Measurements from ENCODE around the gene F12.

DNA sequence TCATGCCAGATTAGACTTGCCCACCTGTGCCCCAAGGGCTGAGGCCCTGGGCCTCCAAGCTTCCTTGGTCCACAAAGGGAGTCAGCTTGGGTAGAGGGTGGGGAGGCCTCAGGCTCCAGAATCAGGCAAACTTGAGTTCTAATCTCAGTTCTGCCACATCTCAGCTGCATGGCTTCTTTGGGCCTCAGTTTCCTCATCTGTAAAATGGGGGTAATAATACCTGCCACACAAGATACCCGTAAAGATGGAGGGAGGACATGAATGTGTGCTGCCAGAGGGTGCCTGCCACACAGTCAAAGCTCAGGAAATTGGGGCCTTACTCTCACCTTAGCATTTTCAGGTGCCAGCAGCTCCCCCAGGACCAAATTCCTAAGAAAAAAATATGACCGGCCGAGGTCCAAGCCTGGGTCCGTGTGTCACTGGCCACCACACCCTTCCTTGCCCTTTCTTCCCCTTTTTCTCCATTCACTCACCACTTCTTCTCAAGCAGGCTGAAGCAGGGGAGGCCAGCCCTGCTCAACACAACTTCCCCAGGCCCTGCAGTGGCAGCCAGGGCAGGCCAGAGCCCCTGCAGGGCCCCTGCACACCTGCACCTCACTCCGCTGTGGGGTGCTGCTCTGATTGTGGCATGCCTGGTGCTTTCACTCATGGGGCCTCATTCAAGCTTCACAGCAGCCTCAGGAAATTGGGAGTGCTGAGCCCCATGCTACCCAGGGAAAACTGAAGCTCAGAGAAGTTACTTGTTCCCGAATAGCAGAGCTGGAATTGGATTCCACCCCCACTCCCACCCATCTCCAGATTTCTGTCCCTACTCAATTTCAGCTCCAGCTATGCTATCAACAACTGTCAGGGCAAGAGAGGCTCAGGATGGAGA lies 47.7 kb downstream of the F12 start:
- TF ChIP-seq, protein P1, sequence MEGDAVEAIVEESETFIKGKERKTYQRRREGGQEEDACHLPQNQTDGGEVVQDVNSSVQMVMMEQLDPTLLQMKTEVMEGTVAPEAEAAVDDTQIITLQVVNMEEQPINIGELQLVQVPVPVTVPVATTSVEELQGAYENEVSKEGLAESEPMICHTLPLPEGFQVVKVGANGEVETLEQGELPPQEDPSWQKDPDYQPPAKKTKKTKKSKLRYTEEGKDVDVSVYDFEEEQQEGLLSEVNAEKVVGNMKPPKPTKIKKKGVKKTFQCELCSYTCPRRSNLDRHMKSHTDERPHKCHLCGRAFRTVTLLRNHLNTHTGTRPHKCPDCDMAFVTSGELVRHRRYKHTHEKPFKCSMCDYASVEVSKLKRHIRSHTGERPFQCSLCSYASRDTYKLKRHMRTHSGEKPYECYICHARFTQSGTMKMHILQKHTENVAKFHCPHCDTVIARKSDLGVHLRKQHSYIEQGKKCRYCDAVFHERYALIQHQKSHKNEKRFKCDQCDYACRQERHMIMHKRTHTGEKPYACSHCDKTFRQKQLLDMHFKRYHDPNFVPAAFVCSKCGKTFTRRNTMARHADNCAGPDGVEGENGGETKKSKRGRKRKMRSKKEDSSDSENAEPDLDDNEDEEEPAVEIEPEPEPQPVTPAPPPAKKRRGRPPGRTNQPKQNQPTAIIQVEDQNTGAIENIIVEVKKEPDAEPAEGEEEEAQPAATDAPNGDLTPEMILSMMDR (IDR thresholded peaks at IDR 0.05; ENCODE audit: borderline replicate concordance, extremely low read depth, low read length, poor library complexity, severe bottlenecking), result no peak
- no peak for TF ChIP-seq EZH2 (IDR thresholded peaks at IDR 0.05; ENCODE audit: borderline replicate concordance, low read depth, low read length, severe bottlenecking)
